ENCODE measurements around the gene NRROS.

DNA sequence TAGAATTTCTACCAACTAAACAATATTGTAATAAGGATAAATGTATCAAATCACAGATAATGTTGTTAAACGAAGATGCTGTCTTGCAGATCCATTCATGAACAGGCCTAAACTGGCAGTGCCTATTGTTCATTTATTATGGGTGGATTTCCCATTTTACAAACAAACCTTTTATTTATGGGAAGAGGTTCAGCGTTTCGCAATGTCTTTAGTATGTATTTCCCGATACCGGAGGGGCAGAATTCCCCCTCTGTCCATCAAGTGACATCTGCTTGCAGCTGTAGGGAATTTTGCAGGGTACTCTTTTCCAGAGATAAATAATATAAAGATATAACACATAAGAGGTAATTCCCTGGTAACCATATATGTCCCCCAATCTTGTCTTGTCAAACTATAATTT, 66.8 kb downstream of the NRROS start:
- TF ChIP-seq, protein P1, sequence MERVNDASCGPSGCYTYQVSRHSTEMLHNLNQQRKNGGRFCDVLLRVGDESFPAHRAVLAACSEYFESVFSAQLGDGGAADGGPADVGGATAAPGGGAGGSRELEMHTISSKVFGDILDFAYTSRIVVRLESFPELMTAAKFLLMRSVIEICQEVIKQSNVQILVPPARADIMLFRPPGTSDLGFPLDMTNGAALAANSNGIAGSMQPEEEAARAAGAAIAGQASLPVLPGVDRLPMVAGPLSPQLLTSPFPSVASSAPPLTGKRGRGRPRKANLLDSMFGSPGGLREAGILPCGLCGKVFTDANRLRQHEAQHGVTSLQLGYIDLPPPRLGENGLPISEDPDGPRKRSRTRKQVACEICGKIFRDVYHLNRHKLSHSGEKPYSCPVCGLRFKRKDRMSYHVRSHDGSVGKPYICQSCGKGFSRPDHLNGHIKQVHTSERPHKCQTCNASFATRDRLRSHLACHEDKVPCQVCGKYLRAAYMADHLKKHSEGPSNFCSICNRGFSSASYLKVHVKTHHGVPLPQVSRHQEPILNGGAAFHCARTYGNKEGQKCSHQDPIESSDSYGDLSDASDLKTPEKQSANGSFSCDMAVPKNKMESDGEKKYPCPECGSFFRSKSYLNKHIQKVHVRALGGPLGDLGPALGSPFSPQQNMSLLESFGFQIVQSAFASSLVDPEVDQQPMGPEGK (CRISPR knock-in tag; IDR thresholded peaks at IDR 0.05; ENCODE audit: borderline replicate concordance): no peak
- no peak for TF ChIP-seq ZNF8 (CRISPR knock-in tag; IDR thresholded peaks at IDR 0.05)
- no peak for TF ChIP-seq OSR1 (CRISPR knock-in tag; IDR thresholded peaks at IDR 0.05)
- TF ChIP-seq CSDC2 (CRISPR knock-in tag; IDR thresholded peaks at IDR 0.05): no peak

Measured in SK-N-SH treated with all-trans-retinoic acid at 6 μM for 48 hours (cell line).